GM19035 (cell line): ENCODE results near the gene CARD6.
"Not testable (repeated sequence)": the region's sequence is repeated elsewhere in the genome, so short reads cannot be mapped to it uniquely, and the experiment has no call there.

ENCODE experiments used
- ATAC-seq: cut with Tn5 transposase; IDR thresholded peaks from one replicate; pipeline ENCODE4 v1.9.1; 2021; ENCODE audit not compliant: unreplicated experiment

CARD6 gene

GRCh38 chr5:40841068-40841805 lies at the start of gene CARD6:
CARD6 (plus strand) TSS chr5:40841367; CDS start chr5:40841383, 16 bp downstream.
- peak; percentile 51 for ATAC-seq

DNA sequence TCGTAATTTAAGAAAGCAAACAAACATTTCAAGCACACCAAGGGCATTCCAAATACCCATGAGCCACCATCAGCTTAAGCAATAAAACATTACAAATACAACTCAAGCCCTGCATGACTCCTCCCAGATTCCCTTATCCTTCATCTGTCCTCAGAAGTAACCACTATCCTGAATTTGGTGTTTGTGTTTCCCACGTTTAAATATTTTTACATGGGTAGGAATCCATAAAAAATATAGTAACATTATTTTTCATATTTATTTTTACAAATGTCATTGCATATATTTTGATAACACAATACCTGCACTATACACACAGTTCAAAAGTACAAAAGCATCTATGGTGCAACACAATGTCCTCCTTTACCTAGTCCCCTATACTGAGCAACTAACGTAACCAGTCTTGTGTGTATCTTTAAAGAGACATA lies 49.4 kb upstream of the CARD6 start:
- ATAC-seq, result no peak

- ATAC-seq, result not testable (repeated sequence)
Observed at GRCh38 chr5:40792691-40793090, 48.5 kb upstream of the CARD6 start.

- ATAC-seq, result not testable (repeated sequence)
Observed at GRCh38 chr5:40794340-40794739, 46.8 kb upstream of the CARD6 start.

- ATAC-seq, result not testable (repeated sequence)
Observed at GRCh38 chr5:40794877-40795276, 46.3 kb upstream of the CARD6 start.

DNA sequence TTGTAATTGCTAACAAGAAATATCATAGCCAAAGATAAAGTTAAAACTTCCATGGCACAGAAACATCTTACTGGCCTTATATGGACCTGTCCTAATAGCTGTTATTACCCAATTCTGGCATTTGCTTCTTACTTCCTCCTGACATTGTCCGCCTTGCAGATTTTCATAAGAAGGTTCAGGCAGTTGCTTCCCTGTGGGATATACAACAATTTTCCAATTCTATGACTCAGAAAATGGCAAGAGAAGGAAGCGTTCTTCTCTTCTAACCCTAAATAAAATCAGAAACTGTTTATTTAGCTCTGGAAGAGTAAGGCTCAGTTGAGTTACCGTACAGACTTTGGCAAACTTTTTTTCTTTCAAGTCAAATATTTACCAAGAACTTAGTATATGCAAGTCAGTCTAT lies 44.7 kb upstream of the CARD6 start:
- ATAC-seq, result no peak

- peak; percentile 45 for ATAC-seq
Observed at GRCh38 chr5:40797273-40798011, 43.7 kb upstream of the CARD6 start.

GRCh38 chr5:40798012-40798800 lies 43.0 kb upstream of the CARD6 start, which contains the start of gene PRKAA1:
PRKAA1 (minus strand) TSS chr5:40798374; CDS start chr5:40798189, 185 bp downstream.
- ATAC-seq, result peak; percentile 96

GRCh38 chr5:40798801-40799210 lies 42.4 kb upstream of the CARD6 start:
- ATAC-seq, result no peak

DNA sequence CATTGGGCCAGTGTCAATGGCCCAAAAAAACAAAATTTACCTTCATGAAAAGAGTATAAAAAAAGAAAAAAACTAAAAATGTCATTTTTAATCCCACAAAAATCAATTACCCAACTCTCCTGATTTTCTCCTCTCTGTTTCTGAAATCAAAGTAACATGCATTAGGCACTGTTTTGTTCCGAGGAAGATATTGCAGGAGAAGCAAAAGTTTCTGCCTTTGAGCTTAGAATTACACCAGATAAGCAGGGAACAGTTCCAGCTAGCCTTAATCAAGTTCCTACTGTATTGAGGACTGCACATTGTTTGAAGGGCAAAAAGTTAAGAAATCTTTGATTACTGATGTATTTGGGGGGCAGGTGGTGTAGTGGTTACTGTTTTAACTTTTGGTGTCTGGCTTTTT lies 41.9 kb upstream of the CARD6 start:
- ATAC-seq, result no peak

DNA sequence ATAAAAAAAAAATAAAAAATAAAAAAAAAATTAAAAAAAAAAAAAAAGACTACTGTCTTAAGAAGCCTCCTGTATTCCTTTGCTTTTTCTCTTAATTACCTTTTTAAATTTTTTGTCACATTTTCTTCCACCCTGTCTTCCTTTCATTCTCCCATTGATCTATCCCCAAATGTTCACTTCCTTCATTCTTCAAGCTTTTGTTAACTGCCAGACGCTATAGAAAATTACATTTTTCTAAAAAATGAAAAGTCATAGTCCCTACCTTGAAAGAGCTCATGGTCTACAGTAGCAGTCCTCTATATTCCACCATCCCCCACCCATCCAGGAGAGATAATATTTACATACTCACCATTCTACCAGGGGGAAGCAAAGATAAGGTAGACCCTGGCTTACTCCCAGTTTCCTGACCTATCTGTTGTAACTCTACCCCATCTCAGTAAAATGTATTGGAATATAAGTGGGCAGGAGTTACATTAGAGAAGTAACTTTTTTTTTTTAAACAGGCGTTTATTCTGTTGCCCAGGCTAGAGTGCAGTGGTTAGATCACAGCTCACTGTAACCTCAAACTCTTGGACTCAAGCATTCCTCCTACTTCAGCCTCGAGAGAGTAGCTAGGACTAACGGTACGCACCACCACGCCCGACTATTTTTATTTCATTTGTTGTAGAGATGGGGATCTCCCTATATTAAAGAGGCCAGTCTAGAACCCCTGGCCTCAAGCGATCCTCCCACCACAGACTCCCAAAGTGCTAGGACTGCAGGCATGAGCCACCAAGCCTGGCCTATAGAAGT lies 39.2 kb upstream of the CARD6 start:
- ATAC-seq, result no peak

DNA sequence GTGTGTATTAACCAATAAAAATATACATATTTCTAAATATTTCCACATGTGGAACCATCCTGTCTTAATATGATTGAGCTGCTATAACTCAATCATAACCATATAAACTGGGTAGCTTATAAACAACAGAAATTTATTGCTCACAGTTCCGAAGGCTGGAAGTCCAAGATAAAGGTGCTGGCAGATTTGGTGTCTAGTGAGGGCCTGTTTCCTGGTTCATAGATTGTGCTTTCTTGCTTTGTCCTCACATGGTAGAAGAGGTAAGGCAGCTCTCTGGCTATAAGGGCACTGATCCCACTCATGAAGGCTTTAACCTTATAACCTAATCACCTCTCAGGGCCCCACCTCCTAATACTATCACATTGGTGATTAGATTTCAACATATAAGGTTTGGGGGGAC lies 29.0 kb upstream of the CARD6 start:
- no peak for ATAC-seq

GRCh38 chr5:40813698-40814281 lies 27.4 kb upstream of the CARD6 start:
- ATAC-seq, result no peak

GRCh38 chr5:40823459-40823858 lies 17.7 kb upstream of the CARD6 start:
- ATAC-seq, result no peak

- ATAC-seq, result not testable (repeated sequence)
Observed at GRCh38 chr5:40825461-40826043, 15.6 kb upstream of the CARD6 start.

DNA sequence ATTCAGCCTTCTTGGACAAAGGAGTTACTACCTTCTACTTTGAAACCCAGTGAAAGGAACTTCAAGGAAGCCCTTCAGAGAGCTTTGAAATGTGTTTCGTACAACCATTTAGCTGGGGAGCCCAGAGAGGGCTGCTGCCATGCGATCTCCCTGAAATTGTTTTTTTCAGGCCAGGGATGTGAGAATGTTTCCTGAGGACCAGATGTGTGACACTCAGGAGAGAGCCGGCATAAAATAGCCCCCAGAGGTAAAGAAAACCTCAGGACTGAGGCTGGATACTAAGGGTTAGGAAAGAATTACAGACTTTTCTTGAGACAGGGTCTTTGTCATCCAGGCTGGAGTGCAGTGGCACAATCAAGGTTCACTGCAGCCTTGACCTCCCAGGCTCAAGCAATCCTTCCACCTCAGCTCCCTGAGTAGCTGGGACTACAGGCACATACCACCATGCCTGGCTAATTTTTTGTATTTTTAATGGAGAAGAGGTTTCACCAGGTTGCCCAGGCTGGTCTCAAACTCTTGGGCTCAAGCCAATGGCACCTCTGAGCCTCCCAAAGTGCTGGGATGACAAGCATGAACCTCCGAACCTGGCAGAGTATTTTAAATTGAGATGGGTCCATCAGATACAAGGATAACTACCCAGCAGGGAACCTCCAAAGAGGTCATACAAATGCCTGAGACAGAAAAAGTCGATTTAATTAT lies 14.5 kb upstream of the CARD6 start:
- no peak for ATAC-seq

DNA sequence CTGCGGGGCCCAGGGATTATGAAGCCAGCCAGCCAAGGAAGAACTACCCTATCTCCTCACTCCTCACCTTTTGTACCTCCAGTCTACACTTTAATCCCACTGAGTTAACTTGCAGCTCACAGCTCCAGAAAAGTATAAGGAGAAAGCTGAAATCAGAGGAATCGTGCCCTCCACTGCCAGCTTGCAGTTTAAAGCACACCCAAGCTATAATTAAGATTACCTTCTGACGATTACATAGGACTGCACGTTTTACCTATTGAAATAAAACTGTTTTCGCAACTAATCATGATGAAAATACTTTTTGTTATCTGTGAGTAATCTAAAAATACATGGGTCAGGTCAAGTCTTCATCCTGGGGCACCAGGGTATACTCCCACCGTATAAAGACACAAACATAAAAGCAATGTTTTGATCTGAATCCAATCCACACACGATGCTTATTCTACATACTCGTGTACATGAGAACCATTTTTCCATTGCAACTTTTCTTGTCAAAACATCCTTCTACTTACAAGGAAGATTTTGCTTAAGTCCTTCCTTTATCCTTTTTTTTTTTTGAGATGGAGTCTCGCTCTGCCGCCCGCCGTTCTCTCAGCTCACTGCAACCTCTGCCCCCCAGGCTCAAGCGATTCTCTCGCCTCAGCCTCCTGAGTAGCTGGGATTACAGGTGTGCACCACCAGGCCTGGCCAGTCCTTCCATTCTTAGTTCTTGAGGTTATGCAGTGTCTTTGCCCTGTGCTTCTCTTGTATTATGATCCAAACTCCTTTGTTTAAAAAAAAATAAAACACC lies 13.8 kb upstream of the CARD6 start:
- no peak for ATAC-seq

DNA sequence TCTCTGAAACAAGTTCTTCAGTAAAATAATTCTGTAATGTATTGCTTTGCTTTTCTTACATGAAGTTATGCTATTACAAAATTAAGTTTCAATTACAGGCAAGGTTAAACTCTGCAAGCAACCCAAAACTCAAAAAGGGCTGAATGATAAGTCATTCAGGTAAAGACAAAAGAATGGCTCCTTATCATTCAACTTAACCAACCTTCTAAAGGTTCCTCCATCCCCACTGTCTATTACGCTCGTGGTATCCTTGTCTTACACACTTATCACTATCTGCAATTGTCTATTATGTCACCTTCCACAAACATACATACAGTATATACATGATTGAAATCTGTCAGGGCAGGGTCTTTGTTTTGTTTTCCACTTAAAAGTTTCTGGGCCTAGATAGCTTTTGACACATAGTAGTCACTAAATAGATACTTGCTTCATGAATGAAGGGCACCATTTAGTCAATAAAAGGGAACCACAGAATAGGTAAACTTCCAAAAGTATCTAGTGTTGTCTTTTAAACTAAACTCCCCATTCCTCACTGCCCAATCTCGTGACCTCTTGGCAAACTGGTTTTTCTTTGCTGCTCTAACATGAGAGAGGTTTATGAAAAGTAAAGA lies 13.0 kb upstream of the CARD6 start:
- ATAC-seq, result no peak
